GM12892 (cell line): ENCODE data around the gene C1QA.

Experiments used
- POLR2A ChIP-seq: IDR thresholded peaks from 2 replicates; pipeline ENCODE4 v1.6.1; 2011; ENCODE audit warnings: low read depth, low read length, control low read depth
- POLR2AphosphoS5 ChIP-seq: IDR thresholded peaks from 2 replicates; pipeline ENCODE4 v1.6.1; 2011; ENCODE audit warnings: low read depth, low read length, control low read depth

DNA sequence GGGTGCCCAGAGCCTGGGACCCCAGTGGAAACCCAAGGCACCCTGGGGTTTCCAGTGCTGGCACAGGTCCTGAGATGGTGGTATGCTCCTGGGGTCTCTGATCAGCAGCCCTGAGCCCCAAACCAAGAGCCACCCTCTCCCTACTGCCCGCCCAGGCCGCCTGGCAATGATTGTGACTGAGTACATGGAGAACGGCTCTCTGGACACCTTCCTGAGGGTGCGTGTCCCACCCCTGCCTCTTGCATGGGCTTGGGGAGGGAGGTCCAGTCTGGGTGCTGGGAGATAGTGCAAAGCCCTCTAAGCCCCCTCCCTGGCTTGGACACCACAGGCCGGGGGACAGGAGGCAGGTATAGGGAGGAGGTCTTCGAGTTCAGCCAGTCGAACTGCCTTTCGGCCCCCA, 38.4 kb upstream of the C1QA start:
- TF ChIP-seq POLR2A (no peak), POLR2AphosphoS5 (no peak)
